Hematopoietic multipotent progenitor cell treated with erythropoietin and hydrocortisone succinate and interleukin-3 and kit ligand, for 17 days (in vitro differentiated cells): ENCODE results near the gene PHF1.

Experiments
- DNase-seq: peaks from one replicate; pipeline ENCODE4 v3.0.0-alpha.2; 2015; ENCODE audit warnings: low spot score

PHF1 gene

GRCh38 chr6:33431880-33432541 is 21.2 kb downstream of the PHF1 start:
- no peak for DNase-seq

GRCh38 chr6:33432546-33432945 is 21.7 kb downstream of the PHF1 start:
- DNase-seq = no peak

GRCh38 chr6:33433001-33433543 is 22.3 kb downstream of the PHF1 start:
- no peak for DNase-seq

GRCh38 chr6:33433544-33434191 is 22.9 kb downstream of the PHF1 start:
- no peak for DNase-seq

GRCh38 chr6:33434961-33435360 is 24.1 kb downstream of the PHF1 start:
- DNase-seq = no peak

- no peak for DNase-seq
These were observed 26.9 kb downstream of the PHF1 start for GRCh38 chr6:33437666-33438065.

GRCh38 chr6:33438978-33439594 is 28.3 kb downstream of the PHF1 start:
- no peak for DNase-seq

- no peak for DNase-seq
These were observed 29.3 kb downstream of the PHF1 start for GRCh38 chr6:33439956-33440648.

GRCh38 chr6:33440649-33441309 is 30.0 kb downstream of the PHF1 start:
- DNase-seq = no peak

- DNase-seq = no peak
These were observed 30.6 kb downstream of the PHF1 start for GRCh38 chr6:33441457-33441856.

GRCh38 chr6:33442283-33442682 is 31.5 kb downstream of the PHF1 start:
- no peak for DNase-seq

- no peak for DNase-seq
These were observed 32.2 kb downstream of the PHF1 start for GRCh38 chr6:33443025-33443424.

- no peak for DNase-seq
These were observed 33.0 kb downstream of the PHF1 start for GRCh38 chr6:33443619-33444504.

GRCh38 chr6:33445119-33445603 is 34.3 kb downstream of the PHF1 start:
- no peak for DNase-seq

GRCh38 chr6:33446356-33446755 is 35.5 kb downstream of the PHF1 start:
- no peak for DNase-seq

- no peak for DNase-seq
These were observed 39.6 kb downstream of the PHF1 start for GRCh38 chr6:33450434-33450833.

GRCh38 chr6:33451606-33452005 is 40.8 kb downstream of the PHF1 start:
- DNase-seq = no peak

- DNase-seq = no peak
These were observed 41.7 kb downstream of the PHF1 start for GRCh38 chr6:33452496-33452895.

- no peak for DNase-seq
These were observed 42.7 kb downstream of the PHF1 start for GRCh38 chr6:33453393-33454008.
